ENCODE data around the gene FAM168A. TPM values are rescaled to one million over a fixed set of nuclear protein-coding genes. Genes with fewer than 3 reads are reported as not detected.
A peak's percentile ranks its signal among the peaks of the same experiment; 100 is the strongest.

FAM168A gene
- total RNA-seq, 1 donor, result 28.2 TPM

DNA sequence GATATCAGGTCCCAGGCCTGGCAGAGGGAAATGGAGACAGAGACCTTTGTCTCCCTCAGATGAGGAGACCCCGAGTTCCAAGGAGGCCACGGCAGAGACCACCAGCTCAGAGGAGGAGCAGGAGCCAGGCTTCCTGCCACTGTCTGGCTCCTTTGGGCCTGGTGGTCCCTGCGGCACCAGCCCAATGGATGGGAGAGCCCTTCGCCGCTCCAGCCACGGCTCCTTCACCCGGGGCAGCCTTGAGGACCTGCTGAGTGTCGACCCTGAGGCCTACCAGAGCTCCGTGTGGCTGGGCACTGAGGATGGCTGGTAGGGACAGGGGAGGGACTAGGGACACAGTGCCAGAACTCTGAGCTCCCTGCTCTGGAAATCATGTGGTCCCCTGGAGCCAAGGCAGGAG, 234.8 kb downstream of the FAM168A start:
- Histone ChIP-seq H2AFZ (ENCODE audit: low read length) (no peak overlapping the region), H3K9me3 (ENCODE audit: low read depth, low read length) (no peaks in the 10 kb centered on the region), H4K20me1 (ENCODE audit: insufficient read depth, low read length) (peaks cover 3% of the 10 kb centered on the region), H3K4me2 (ENCODE audit: insufficient read depth, low read length) (no peak overlapping the region), H3K27me3 (ENCODE audit: insufficient read depth, low read length) (no peaks in the 10 kb centered on the region), H3K4me3 (ENCODE audit: insufficient read depth, low read length) (no peak overlapping the region), H3K36me3 (ENCODE audit: insufficient read depth, low read length) (peaks cover 86% of the 10 kb centered on the region), H3K27ac (ENCODE audit: low read depth, low read length) (no peak overlapping the region), H3K79me2 (ENCODE audit: insufficient read depth, low read length) (peaks cover 6% of the 10 kb centered on the region), H3K4me1 (ENCODE audit: insufficient read depth, low read length) (peaks cover 18% of the 10 kb centered on the region)
- DNase-seq (ENCODE audit: insufficient read length, low spot score, missing footprints), result no peak
- TF ChIP-seq, protein P1, sequence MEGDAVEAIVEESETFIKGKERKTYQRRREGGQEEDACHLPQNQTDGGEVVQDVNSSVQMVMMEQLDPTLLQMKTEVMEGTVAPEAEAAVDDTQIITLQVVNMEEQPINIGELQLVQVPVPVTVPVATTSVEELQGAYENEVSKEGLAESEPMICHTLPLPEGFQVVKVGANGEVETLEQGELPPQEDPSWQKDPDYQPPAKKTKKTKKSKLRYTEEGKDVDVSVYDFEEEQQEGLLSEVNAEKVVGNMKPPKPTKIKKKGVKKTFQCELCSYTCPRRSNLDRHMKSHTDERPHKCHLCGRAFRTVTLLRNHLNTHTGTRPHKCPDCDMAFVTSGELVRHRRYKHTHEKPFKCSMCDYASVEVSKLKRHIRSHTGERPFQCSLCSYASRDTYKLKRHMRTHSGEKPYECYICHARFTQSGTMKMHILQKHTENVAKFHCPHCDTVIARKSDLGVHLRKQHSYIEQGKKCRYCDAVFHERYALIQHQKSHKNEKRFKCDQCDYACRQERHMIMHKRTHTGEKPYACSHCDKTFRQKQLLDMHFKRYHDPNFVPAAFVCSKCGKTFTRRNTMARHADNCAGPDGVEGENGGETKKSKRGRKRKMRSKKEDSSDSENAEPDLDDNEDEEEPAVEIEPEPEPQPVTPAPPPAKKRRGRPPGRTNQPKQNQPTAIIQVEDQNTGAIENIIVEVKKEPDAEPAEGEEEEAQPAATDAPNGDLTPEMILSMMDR (IDR thresholded peaks at IDR 0.05; ENCODE audit: extremely low read depth, low read depth, low read length), result no peak

DNA sequence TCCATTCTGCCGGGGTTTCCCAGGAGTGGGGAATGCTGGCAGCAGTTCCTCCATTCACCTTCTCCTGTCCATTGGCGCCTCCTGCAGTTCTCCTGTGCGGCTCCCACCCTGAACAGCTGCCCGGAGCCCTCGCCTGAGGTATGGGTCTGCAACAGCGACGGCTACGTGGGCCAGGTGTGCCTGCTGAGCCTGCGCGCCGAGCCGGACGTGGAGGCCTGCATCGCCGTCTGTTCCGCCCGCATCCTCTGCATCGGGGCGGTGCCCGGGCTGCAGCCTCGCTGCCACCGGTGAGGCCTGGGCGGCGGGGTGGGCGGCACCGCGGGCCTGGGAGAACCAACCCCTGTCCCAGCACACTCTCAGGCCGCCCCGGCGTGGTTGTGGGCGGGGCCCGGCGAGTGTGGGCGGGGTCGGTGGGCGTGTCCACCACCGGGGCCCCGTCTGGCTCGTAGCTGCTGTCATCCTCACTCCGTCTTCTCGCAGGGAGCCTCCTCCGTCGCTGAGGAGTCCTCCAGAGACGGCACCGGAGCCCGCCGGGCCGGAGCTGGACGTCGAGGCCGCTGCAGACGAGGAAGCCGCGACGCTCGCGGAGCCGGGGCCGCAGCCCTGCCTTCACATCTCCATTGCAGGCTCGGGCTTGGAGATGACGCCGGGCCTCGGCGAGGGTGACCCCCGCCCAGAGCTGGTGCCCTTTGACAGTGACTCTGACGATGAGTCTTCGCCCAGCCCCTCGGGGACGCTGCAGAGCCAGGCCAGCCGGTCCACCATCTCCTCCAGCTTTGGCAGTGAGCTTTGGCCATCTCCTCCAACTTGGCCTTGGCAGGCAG, 235.7 kb downstream of the FAM168A start:
- no peak for DNase-seq (ENCODE audit: insufficient read length, low spot score, missing footprints)
- peaks cover 6% of the 10 kb centered on the region for H4K20me1 ChIP-seq (ENCODE audit: insufficient read depth, low read length)
- no peaks in the 10 kb centered on the region for H3K9me3 ChIP-seq (ENCODE audit: low read depth, low read length)
- no peak overlapping the region for H3K4me3 ChIP-seq (ENCODE audit: insufficient read depth, low read length)
- H3K27me3 ChIP-seq (ENCODE audit: insufficient read depth, low read length), result no peaks in the 10 kb centered on the region
- no peak overlapping the region for H3K4me2 ChIP-seq (ENCODE audit: insufficient read depth, low read length)
- peaks cover 27% of the 10 kb centered on the region for H3K4me1 ChIP-seq (ENCODE audit: insufficient read depth, low read length)
- no peak overlapping the region for H3K27ac ChIP-seq (ENCODE audit: low read depth, low read length)
- peaks cover 90% of the 10 kb centered on the region for H3K36me3 ChIP-seq (ENCODE audit: insufficient read depth, low read length)
- TF ChIP-seq, protein P1 (IDR thresholded peaks at IDR 0.05; ENCODE audit: extremely low read depth, low read depth, low read length), result no peak
- H3K79me2 ChIP-seq (ENCODE audit: insufficient read depth, low read length), result peaks cover 6% of the 10 kb centered on the region
- H2AFZ ChIP-seq (ENCODE audit: low read length), result no peak overlapping the region

DNA sequence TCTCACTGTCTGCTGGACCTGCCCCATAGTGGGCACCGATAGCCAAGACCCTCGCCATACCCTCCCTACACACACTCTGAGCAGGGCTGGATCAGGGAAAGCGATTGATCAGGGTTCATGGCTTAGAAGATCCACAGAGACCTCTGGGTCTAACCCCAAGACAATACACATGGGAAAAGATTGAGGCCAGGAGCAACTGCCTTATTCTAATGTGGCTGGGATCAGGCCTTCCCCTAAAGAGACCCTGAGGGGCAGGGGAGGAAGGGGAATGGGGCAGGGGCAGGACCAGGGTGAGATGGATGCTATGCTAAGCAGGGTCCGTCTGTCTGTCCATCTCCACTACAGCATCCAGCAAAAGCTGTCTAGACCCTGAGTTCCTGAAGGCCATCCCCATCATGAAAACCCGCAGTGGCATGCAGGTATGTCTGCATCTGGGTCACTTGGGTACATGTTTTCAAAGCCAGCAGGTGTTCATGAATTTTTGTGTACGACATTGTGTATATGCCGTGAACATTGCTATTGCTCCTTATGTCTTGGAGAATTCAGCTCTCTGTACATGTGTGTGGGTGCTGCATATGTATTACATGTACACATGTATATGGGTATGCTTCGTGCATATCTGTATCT, 237.1 kb downstream of the FAM168A start:
- no peak overlapping the region for H3K4me3 ChIP-seq (ENCODE audit: insufficient read depth, low read length)
- H3K4me1 ChIP-seq (ENCODE audit: insufficient read depth, low read length), result peaks cover 28% of the 10 kb centered on the region
- no peaks in the 10 kb centered on the region for H3K27me3 ChIP-seq (ENCODE audit: insufficient read depth, low read length)
- DNase-seq (ENCODE audit: insufficient read length, low spot score, missing footprints), result no peak
- H3K4me2 ChIP-seq (ENCODE audit: insufficient read depth, low read length), result no peak overlapping the region
- H4K20me1 ChIP-seq (ENCODE audit: insufficient read depth, low read length), result peaks cover 7% of the 10 kb centered on the region
- H3K9me3 ChIP-seq (ENCODE audit: low read depth, low read length), result no peaks in the 10 kb centered on the region
- H2AFZ ChIP-seq (ENCODE audit: low read length), result no peak overlapping the region
- peaks cover 9% of the 10 kb centered on the region for H3K79me2 ChIP-seq (ENCODE audit: insufficient read depth, low read length)
- TF ChIP-seq, protein P1 (IDR thresholded peaks at IDR 0.05; ENCODE audit: extremely low read depth, low read depth, low read length), result no peak
- H3K36me3 ChIP-seq (ENCODE audit: insufficient read depth, low read length), result peaks cover 90% of the 10 kb centered on the region
- H3K27ac ChIP-seq (ENCODE audit: low read depth, low read length), result peak overlapping the region; percentile 94

Data from osteoblast (primary cell).